ENCODE data around the gene SMARCAL1. TPM values are rescaled to one million over a fixed set of nuclear protein-coding genes. Genes with fewer than 3 reads are reported as not detected.
"Not testable (repeated sequence)": the region's sequence is repeated elsewhere in the genome, so short reads cannot be mapped to it uniquely, and the experiment has no call there.

SMARCAL1 gene
- total RNA-seq (2014; rRNA removed; shearing (Covaris generic)): 3.6 and 8.5 TPM in 2 replicates

DNA sequence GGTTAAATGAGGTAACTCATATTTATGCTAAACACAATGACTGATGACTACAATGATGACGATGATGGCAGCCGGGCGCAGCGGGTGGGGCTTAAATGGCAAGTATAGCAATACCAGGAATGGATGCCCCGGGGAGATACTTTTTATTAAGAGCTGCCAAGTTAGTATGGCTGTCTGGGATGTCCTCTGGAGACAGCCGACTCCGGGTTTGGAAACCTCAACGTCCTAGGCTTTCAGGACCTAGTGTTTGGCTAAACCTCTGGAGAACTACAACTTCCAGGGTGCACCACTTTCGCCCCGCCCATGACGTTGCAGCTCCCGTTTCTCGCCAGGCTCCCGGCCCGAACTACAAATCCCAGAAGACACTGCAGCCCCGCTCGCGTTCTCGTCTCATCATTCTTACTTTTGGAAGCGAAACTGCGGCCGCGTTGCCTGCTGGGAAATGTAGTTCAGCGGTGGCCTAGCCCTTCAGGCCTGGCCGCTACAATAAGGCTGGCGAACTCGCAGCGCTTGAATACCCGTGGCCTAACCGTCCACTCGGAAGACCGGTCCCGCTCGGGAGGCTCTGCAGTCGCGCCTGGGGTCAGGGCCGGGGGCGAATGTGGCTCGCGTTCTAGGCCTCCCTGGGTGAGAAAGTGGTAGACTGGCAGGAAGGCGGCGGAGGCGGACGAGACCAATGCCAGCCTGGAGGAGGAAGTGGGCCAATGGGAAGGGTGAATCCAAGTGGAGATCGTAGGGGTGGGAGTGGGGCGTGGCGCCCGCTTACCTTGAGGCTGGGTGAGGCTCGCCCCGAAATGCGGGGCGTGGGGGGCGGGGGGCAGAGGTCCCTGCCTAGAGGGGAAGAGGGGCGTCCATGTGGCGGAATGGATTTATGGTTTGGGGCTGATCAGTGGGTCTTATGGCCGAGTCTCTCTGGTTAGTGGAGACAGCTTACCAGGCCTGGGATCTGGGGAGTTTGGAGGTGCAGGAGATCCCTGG is at the start of gene SMARCAL1:
SMARCAL1 (plus strand) TSS at position 463 of the 978 bp plus-strand sequence. CDS start 2,221 bp downstream, outside the sequence.
- peak; percentile 98 for DNase-seq (ENCODE audit: low spot score)

DNA sequence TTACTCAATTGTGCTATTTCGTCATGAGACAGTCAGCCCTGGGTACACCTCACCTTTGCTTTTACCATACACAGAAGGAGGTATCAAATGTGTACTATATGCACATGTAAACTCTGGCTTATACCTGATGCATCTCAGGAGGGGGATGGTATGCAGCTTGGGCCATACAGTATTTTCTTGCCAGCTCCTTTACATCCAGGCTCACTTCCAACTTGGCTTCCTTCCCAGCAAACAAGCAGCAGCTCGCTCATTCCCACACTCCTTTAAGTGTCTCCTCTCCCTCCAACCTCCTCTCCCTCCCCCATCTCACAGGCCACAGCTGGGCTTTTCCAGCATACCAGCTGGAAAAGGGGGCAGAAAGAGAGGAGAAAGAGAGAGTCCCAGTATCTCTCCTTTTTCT is 49.6 kb upstream of the SMARCAL1 start:
- no peak for DNase-seq (ENCODE audit: low spot score)

DNA sequence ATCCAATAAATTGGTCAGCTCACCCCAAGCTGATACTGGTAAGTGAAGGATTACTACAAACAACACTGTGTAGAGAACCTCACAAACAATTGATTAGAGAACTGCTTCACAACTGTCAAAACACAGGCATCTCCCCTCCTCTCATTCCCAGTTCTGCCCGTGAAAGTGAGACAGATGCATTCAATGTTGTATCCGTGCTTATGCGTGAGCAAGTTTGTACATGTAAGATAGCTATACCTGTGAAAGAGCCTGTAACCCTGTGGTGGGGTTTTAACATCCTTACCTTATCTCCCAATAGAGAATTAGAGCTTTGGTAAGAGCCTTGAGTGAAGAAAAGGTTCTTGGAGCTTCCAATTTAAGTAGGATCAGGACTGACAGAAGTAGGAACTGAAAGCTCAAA is 49.1 kb upstream of the SMARCAL1 start:
- no peak for DNase-seq (ENCODE audit: low spot score)

- no peak for DNase-seq (ENCODE audit: low spot score)
These were observed 46.8 kb upstream of the SMARCAL1 start for GRCh38 chr2:216365518-216365917.

- DNase-seq (ENCODE audit: low spot score): no peak
These were observed 45.4 kb upstream of the SMARCAL1 start for GRCh38 chr2:216366777-216367471.

- DNase-seq (ENCODE audit: low spot score): no peak
These were observed 42.5 kb upstream of the SMARCAL1 start for GRCh38 chr2:216369821-216370220.

GRCh38 chr2:216370961-216371712 is 41.1 kb upstream of the SMARCAL1 start:
- DNase-seq (ENCODE audit: low spot score): no peak

DNA sequence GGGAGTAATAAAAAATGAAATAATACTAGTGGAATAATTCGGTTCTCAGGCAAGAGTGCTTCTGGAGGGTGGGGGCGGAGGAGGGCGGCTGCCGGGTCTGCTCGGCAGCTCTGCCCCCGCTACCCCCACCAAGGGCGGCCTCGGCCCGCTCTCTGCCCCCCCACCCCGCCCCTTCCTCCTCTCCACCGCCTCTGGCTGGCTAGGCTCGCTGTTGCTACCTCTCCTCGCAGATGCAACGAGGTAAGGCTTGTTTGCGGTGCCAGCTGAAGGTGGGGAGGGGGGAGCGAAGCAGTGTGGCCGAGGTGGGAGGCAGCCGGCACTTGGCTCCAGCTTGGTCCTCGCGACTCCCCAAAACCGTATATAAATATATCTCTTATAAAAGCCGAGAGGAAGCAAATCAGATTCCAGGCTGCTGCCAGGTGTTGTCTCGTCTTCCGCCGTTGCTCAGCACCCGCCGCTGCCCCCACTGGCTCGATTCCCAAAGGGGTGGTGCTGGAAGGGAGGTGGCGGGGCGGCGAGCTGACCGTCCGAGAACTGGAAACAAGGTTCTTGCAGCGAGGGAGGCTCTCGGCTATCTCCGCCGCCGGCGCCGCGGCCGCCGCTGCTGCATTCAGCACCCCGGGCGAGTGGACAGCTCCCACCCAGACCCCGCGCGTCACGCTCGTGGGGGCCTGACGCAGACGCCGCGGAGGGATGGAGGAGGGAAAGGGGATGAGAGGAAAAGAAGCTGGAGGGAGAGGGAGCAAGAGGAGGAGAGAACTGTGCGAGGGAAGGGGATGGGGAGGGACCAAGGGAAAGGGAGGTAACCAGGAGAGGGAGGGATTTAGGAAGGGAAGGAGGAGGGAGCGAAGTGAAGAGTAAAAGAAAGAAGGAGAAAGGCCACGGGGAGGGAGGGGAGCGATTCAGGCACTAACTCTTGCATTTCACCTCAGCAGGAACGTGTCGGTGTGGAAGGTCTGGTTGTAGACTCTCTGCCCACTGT is 40.3 kb upstream of the SMARCAL1 start, which contains the start of gene MARCHF4:
MARCHF4 (minus strand) TSS at position 763 of the 982 bp plus-strand sequence. CDS start 2,223 bp downstream, outside the sequence.
- peak; percentile 20 for DNase-seq (ENCODE audit: low spot score)

GRCh38 chr2:216372761-216373291 is 39.5 kb upstream of the SMARCAL1 start:
- DNase-seq (ENCODE audit: low spot score): no peak

- no peak for DNase-seq (ENCODE audit: low spot score)
These were observed 38.4 kb upstream of the SMARCAL1 start for GRCh38 chr2:216373896-216374295.

GRCh38 chr2:216375286-216375685 is 37.0 kb upstream of the SMARCAL1 start:
- no peak for DNase-seq (ENCODE audit: low spot score)

GRCh38 chr2:216379977-216380376 is 32.3 kb upstream of the SMARCAL1 start:
- DNase-seq (ENCODE audit: low spot score): no peak

GRCh38 chr2:216384409-216384808 is 27.9 kb upstream of the SMARCAL1 start:
- not testable (repeated sequence) for DNase-seq (ENCODE audit: low spot score)

DNA sequence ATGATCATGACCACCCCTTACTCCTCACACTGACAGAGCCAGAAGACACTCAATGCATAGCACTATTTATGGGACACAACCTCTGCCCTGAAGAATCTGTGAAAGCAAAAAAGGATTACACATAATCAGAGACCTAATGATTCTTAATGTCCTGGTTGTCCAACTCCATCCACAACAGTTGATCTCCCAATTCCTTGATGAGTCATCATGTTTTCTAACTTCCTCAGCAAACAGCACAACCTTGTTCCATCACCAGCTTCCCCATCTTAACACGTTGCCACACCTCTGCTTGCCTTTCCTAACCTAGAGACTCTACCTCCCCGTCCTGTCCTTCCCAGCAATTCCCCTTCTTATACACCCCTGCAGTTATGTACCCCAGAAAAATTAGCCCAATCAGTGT is 26.8 kb upstream of the SMARCAL1 start:
- DNase-seq (ENCODE audit: low spot score): no peak

- no peak for DNase-seq (ENCODE audit: low spot score)
These were observed 25.0 kb upstream of the SMARCAL1 start for GRCh38 chr2:216387262-216387661.

- no peak for DNase-seq (ENCODE audit: low spot score)
These were observed 24.0 kb upstream of the SMARCAL1 start for GRCh38 chr2:216388046-216388884.

DNA sequence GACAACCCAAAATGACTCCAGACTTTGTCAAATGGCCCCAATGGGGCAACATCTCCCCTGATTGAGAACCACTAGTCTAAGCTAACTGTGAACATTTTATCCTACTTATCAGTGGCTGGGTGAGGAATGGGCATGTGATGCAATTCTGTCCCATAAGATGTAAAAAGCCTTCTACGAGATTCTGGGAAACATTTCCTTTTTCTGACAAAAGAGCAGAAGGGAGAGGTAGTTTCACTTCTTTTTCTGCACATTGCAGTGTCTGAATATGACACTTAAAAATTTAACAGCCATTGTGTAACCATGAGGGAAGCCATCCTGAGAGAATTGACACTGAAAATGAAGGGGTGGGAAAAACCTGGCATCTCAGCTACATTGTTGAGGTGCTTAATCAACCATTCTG is 22.7 kb upstream of the SMARCAL1 start:
- DNase-seq (ENCODE audit: low spot score): no peak

- no peak for DNase-seq (ENCODE audit: low spot score)
These were observed 20.9 kb upstream of the SMARCAL1 start for GRCh38 chr2:216391401-216391800.

- DNase-seq (ENCODE audit: low spot score): no peak
These were observed 20.2 kb upstream of the SMARCAL1 start for GRCh38 chr2:216392018-216392562.

Data from HT-29 (cell line).